ENCODE data around the gene MBNL1.

MBNL1 gene

GRCh38 chr3:152235709-152236298, 32.9 kb upstream of the MBNL1 start:
- no peak for DNase-seq (ENCODE audit: low read depth)
- TF ChIP-seq CTCF (IDR thresholded peaks at IDR 0.05; ENCODE audit: low read depth, low read length, missing control alignments), result no peak
- in situ Hi-C loops (cut with HindIII; ENCODE audit: low sequenced_read_pairs), result no loop called here

GRCh38 chr3:152236716-152237115, 32.0 kb upstream of the MBNL1 start:
- H3K4me3 ChIP-seq (ENCODE audit: low read depth, low read length), result no peak overlapping the region
- in situ Hi-C loops (cut with HindIII; ENCODE audit: low sequenced_read_pairs), result no loop called here
- DNase-seq (ENCODE audit: low read depth), result no peak
- no peak for TF ChIP-seq CTCF (IDR thresholded peaks at IDR 0.05; ENCODE audit: low read depth, low read length, missing control alignments)

More at GRCh38 chr3:152235709-152236298, 32.9 kb upstream of the MBNL1 start:
- H3K4me3 ChIP-seq (ENCODE audit: low read depth, low read length), result no peak overlapping the region

GRCh38 chr3:152241142-152242017, 27.3 kb upstream of the MBNL1 start:
- in situ Hi-C loops (cut with HindIII; ENCODE audit: low sequenced_read_pairs), result no loop called here
- DNase-seq (ENCODE audit: low read depth), result no peak
- no peak overlapping the region for H3K4me3 ChIP-seq (ENCODE audit: low read depth, low read length)
- no peak for TF ChIP-seq CTCF (IDR thresholded peaks at IDR 0.05; ENCODE audit: low read depth, low read length, missing control alignments)

GRCh38 chr3:152243301-152243711, 25.4 kb upstream of the MBNL1 start:
- no peak for DNase-seq (ENCODE audit: low read depth)
- TF ChIP-seq CTCF (IDR thresholded peaks at IDR 0.05; ENCODE audit: low read depth, low read length, missing control alignments), result no peak
- no peak overlapping the region for H3K4me3 ChIP-seq (ENCODE audit: low read depth, low read length)
- in situ Hi-C loops (cut with HindIII; ENCODE audit: low sequenced_read_pairs), result no loop called here

GRCh38 chr3:152243721-152244516, 24.8 kb upstream of the MBNL1 start:
- DNase-seq (ENCODE audit: low read depth), result no peak
- H3K4me3 ChIP-seq (ENCODE audit: low read depth, low read length), result no peak overlapping the region
- no peak for TF ChIP-seq CTCF (IDR thresholded peaks at IDR 0.05; ENCODE audit: low read depth, low read length, missing control alignments)
- in situ Hi-C loops (cut with HindIII; ENCODE audit: low sequenced_read_pairs), result no loop called here

- in situ Hi-C loops (cut with HindIII; ENCODE audit: low sequenced_read_pairs), result no loop called here
- no peak for DNase-seq (ENCODE audit: low read depth)
- H3K4me3 ChIP-seq (ENCODE audit: low read depth, low read length), result no peak overlapping the region
- TF ChIP-seq CTCF (IDR thresholded peaks at IDR 0.05; ENCODE audit: low read depth, low read length, missing control alignments), result no peak
These were observed 24.2 kb upstream of the MBNL1 start for GRCh38 chr3:152244517-152244888.
